HCT116 (cell line): ENCODE results near the gene SVEP1. TPM values are rescaled to one million over a fixed set of nuclear protein-coding genes. Genes with fewer than 3 reads are reported as not detected.

ENCODE experiments used
- ATAC-seq: fragments of 200-7000 bp; cut with Tn5 transposase; 2 replicates; pipeline ENCODE4 v1.9.1; 2020; ENCODE audit warnings: mild to moderate bottlenecking, moderate library complexity
- BruUV-seq: library from RNA; stranded (reverse); fragments of 400-500 nt; replicated peaks from 2 replicates; lab custom pipeline; 2021; lab: Mats Ljungman, UMichigan
- CTCF ChIA-PET: fragments of 300-600 bp; sonication (Branson Sonifier 250); formaldehyde crosslinking; loops from one replicate; lab custom pipeline; 2021; ENCODE audit warnings: antibody characterized with exemption; lab: Charles Lee
- POLR2A ChIA-PET: fragments of 300-600, 350-600 bp; sonication (Branson Sonifier 250); formaldehyde crosslinking; loops from one replicate; lab custom pipeline; 2021; ENCODE audit warnings: antibody characterized with exemption; lab: Charles Lee
- RAD21 ChIA-PET, 2 experiments: fragments of 300-600 bp; sonication (Branson Sonifier 250); formaldehyde crosslinking; loops; one replicate each; lab custom pipeline; 2023; ENCODE audit warnings: low total read pairs in 2 of 2; ENCODE audit not compliant: uncharacterized antibody in 2 of 2, unreplicated experiment in 2 of 2, low non-redundant PET in 1 of 2; lab: Charles Lee
- DNase-seq: peaks from one replicate; pipeline ENCODE4 v3.0.0-alpha.2; 2010; ENCODE audit warnings: low read depth, low spot score
- H2AFZ ChIP-seq: fragments of 200-600 bp; shearing (Covaris generic), sonication (generic); 2 replicates; pipeline ENCODE4 v1.6.1; 2017; ENCODE audit warnings: low read depth, mixed run types, mixed read lengths, antibody characterized with exemption, low read length; ENCODE audit not compliant: poor library complexity, severe bottlenecking
- H3K27ac ChIP-seq: 2 replicates; pipeline ENCODE4 v1.5.1; 2012; ENCODE audit warnings: low read depth, low read length
- H3K27me3 ChIP-seq: fragments of 200-600 bp; sonication (generic); 2 replicates; pipeline ENCODE4 v1.6.1; 2016; ENCODE audit warnings: mixed run types, low read length, mixed read lengths; ENCODE audit not compliant: insufficient read depth
- H3K36me3 ChIP-seq, 2 experiments: fragments of 200-500 bp in 1 of 2; fragments of 200-600 bp in 1 of 2; sonication (Bioruptor generic) in 1 of 2; sonication (generic) in 1 of 2; 2 replicates each; pipeline versions ENCODE4 v1.5.1 to v1.6.1; 2014 to 2016; ENCODE audit warnings: low read length in 2 of 2, inconsistent platforms in 1 of 2, mixed read lengths in 1 of 2, mixed run types in 1 of 2; ENCODE audit not compliant: insufficient read depth in 2 of 2, control insufficient read depth in 1 of 2
- H3K4me1 ChIP-seq, 2 experiments: fragments of 200-600 bp in 1 of 2; sonication (generic) in 1 of 2; 2 replicates each; pipeline versions ENCODE4 v1.5.1 to v1.6.1; 2012 to 2017; ENCODE audit warnings: low read length in 2 of 2, inconsistent platforms in 1 of 2, mild to moderate bottlenecking in 1 of 2, mixed read lengths in 1 of 2, mixed run types in 1 of 2, moderate library complexity in 1 of 2; ENCODE audit not compliant: insufficient read depth in 2 of 2, control insufficient read depth in 1 of 2
- H3K4me2 ChIP-seq: fragments of 200-600 bp; sonication (generic); 2 replicates; pipeline ENCODE4 v1.6.1; 2017; ENCODE audit warnings: mixed run types, low read length, mixed read lengths
- H3K4me3 ChIP-seq, 2 experiments: fragments of 200-600 bp in 1 of 2; sonication (generic) in 1 of 2; replicated peaks in 1 of 2; 2 replicates each; pipeline ENCODE4 v1.5.1; 2011 to 2016; ENCODE audit warnings: low read length in 2 of 2, control low read depth in 1 of 2, low read depth in 1 of 2, mild to moderate bottlenecking in 1 of 2, mixed read lengths in 1 of 2, mixed run types in 1 of 2
- H3K79me2 ChIP-seq: fragments of 200-600 bp; sonication (generic); 2 replicates; pipeline ENCODE4 v1.6.1; 2017; ENCODE audit warnings: mild to moderate bottlenecking, mixed run types, low read length, moderate library complexity, mixed read lengths; ENCODE audit not compliant: insufficient read depth
- H3K9ac ChIP-seq: fragments of 200-600 bp; sonication (generic); 2 replicates; pipeline ENCODE4 v1.6.1; 2016; ENCODE audit warnings: low read length, mixed read lengths
- H3K9me2 ChIP-seq: fragments of 200-600 bp; sonication (generic), shearing (Covaris generic); 2 replicates; pipeline ENCODE4 v1.6.1; 2017; ENCODE audit warnings: mixed run types, mild to moderate bottlenecking, moderate library complexity; ENCODE audit not compliant: insufficient read depth
- H3K9me3 ChIP-seq, 2 experiments: fragments of 200-500 bp in 1 of 2; fragments of 200-600 bp in 1 of 2; sonication (Bioruptor generic) in 1 of 2; sonication (generic) in 1 of 2; 2 replicates each; pipeline ENCODE4 v1.6.1; 2014 to 2017; ENCODE audit warnings: low read length in 2 of 2, mixed read lengths in 2 of 2, inconsistent platforms in 1 of 2, low read depth in 1 of 2, mild to moderate bottlenecking in 1 of 2, mixed run types in 1 of 2, moderate library complexity in 1 of 2; ENCODE audit not compliant: control insufficient read depth in 1 of 2, insufficient read depth in 1 of 2
- H4K20me1 ChIP-seq: fragments of 200-600 bp; sonication (generic), shearing (Covaris generic); 2 replicates; pipeline ENCODE4 v1.6.1; 2017; ENCODE audit warnings: mixed run types, mild to moderate bottlenecking, moderate library complexity; ENCODE audit not compliant: insufficient read depth
- ATF3 ChIP-seq: IDR thresholded peaks from 2 replicates; pipeline ENCODE4 v1.6.1; 2012
- CEBPB ChIP-seq: IDR thresholded peaks from 2 replicates; pipeline ENCODE4 v1.6.1; 2012; ENCODE audit warnings: low read depth
- CTCF ChIP-seq, 3 experiments: fragments of 200-600 bp in 1 of 3; sonication (generic) in 1 of 3; IDR thresholded peaks in 2 of 3; conservative IDR thresholded peaks in 1 of 3; 2 replicates each; pipeline ENCODE4 v1.5.1; 2012 to 2017; ENCODE audit warnings: low read depth in 2 of 3, low read length in 2 of 3, antibody characterized with exemption in 1 of 3, borderline replicate concordance in 1 of 3, control low read depth in 1 of 3, mild to moderate bottlenecking in 1 of 3, mixed read lengths in 1 of 3, mixed run types in 1 of 3, moderate library complexity in 1 of 3; ENCODE audit not compliant: insufficient read depth in 1 of 3
- EGR1 ChIP-seq: IDR thresholded peaks from 2 replicates; pipeline ENCODE4 v1.6.1; 2012; ENCODE audit warnings: low read depth
- EZH2 ChIP-seq: fragments of 200-600 bp; sonication (generic); IDR thresholded peaks from 2 replicates; pipeline ENCODE4 v1.6.1; 2017; ENCODE audit warnings: antibody characterized with exemption, mixed run types
- MAX ChIP-seq: IDR thresholded peaks from 2 replicates; pipeline ENCODE4 v1.6.1; 2012
- POLR2A ChIP-seq: IDR thresholded peaks from 2 replicates; pipeline ENCODE4 v1.7.0; 2011; ENCODE audit warnings: borderline replicate concordance; ENCODE audit not compliant: insufficient read depth, insufficient read length; ENCODE audit errors: extremely low read depth
- RAD21 ChIP-seq: IDR thresholded peaks from 2 replicates; pipeline ENCODE4 v1.6.1; 2012; ENCODE audit warnings: low read depth, mild to moderate bottlenecking
- REST ChIP-seq: IDR thresholded peaks from 2 replicates; pipeline ENCODE4 v1.6.1; 2012; ENCODE audit warnings: low read depth
- SIN3A ChIP-seq: IDR thresholded peaks from 2 replicates; pipeline ENCODE4 v1.6.1; 2012; ENCODE audit warnings: low read depth
- SP1 ChIP-seq: IDR thresholded peaks from 2 replicates; pipeline ENCODE4 v1.6.1; 2012; ENCODE audit warnings: low read depth
- SRF ChIP-seq: IDR thresholded peaks from 2 replicates; pipeline ENCODE4 v1.6.1; 2012; ENCODE audit warnings: low read depth
- TCF7L2 ChIP-seq: IDR thresholded peaks from 2 replicates; pipeline ENCODE4 v1.7.0; 2011; ENCODE audit warnings: borderline replicate concordance, inconsistent platforms; ENCODE audit not compliant: insufficient read depth, insufficient read length; ENCODE audit errors: extremely low read depth
- ZBTB33 ChIP-seq: IDR thresholded peaks from 2 replicates; pipeline ENCODE4 v1.6.1; 2011; ENCODE audit warnings: mild to moderate bottlenecking, low read length, moderate library complexity; ENCODE audit not compliant: insufficient replicate concordance; ENCODE audit errors: extremely low read depth
- ZNF274 ChIP-seq: fragments of 200-500 bp; sonication (Bioruptor generic); IDR thresholded peaks from 2 replicates; pipeline ENCODE4 v1.6.1; 2014; ENCODE audit warnings: mild to moderate bottlenecking, low read depth, low read length, inconsistent platforms
- intact Hi-C: fragments of 100-400 bp; cut with micrococcal nuclease; formaldehyde crosslinking; loops from 2 replicates; pipeline ENCODE4 v1.10.0; 2022
- total RNA-seq: library from RNA; stranded (reverse); gene quantifications from one replicate; pipeline ENCODE4 v1.2.1, GENCODE V29; 2021; ENCODE audit not compliant: unreplicated experiment

SVEP1 gene
- total RNA-seq, 1 experiment from 2014 or later = 0.15 TPM

- DNase-seq (no peak), ATAC-seq (no peak)
- Histone ChIP-seq H3K4me3 (no peak overlapping the region), H2AFZ (no peak overlapping the region), H3K4me2 (no peak overlapping the region), H3K27ac (no peak overlapping the region), H4K20me1 (no peaks in the 10 kb centered on the region), H3K27me3 (no peaks in the 10 kb centered on the region), H3K4me1 (no peaks in the 10 kb centered on the region), H3K9me2 (no peaks in the 10 kb centered on the region), H3K79me2 (no peaks in the 10 kb centered on the region), H3K36me3 (no peaks in the 10 kb centered on the region), H3K9ac (no peak overlapping the region), H3K9me3 (no peaks in the 10 kb centered on the region)
- intact Hi-C loops = no loop called here
- CTCF ChIA-PET = no interaction called here
- BruUV-seq = no TSS peak
- TF ChIP-seq TCF7L2 (no peak), EZH2 (no peak), CEBPB (no peak), SP1 (no peak), ZBTB33 (no peak), EGR1 (no peak), ATF3 (no peak), REST (no peak), CTCF (IDR thresholded peaks at IDR 0.05 in 2 of 3, conservative IDR thresholded peaks at IDR 0.05 in 1 of 3; ENCODE audit: borderline replicate concordance in 1 of 3, insufficient read depth in 1 of 3, low read depth in 2 of 3, low read length in 2 of 3) (no peak), RAD21 (no peak), POLR2A (no peak), SIN3A (no peak), MAX (no peak), ZNF274 (no peak), SRF (no peak)
- POLR2A ChIA-PET = no interaction called here
- RAD21 ChIA-PET = no interaction called here
Observed at GRCh38 chr9:110520120-110520701, 59.3 kb downstream of the SVEP1 start.
